Peyer's patch (tissue), 4 donors: ENCODE measurements around the gene CGB7.

Experiments used
- POLR2A ChIP-seq, 2 donors: fragments of 450-650 bp; IDR thresholded peaks; one replicate each; pipeline ENCODE4 v1.5.1; 2017; ENCODE audit warnings: antibody characterized with exemption in 2 of 2, mild to moderate bottlenecking in 2 of 2, moderate library complexity in 2 of 2
- TF ChIP-seq, protein P1 (sequence below), 6 experiments: fragments of 450-650 bp in 4 of 6; fragments of 200-600 bp in 2 of 6; sonication (generic) in 1 of 6; IDR thresholded peaks; one replicate each; pipeline ENCODE4 v1.5.1; 2017 to 2019; ENCODE audit warnings: antibody characterized with exemption in 6 of 6, mild to moderate bottlenecking in 3 of 6, moderate library complexity in 1 of 6

GRCh38 chr19:49104229-49104864 lies 46.8 kb upstream of the CGB7 start:
- TF ChIP-seq, protein P1, sequence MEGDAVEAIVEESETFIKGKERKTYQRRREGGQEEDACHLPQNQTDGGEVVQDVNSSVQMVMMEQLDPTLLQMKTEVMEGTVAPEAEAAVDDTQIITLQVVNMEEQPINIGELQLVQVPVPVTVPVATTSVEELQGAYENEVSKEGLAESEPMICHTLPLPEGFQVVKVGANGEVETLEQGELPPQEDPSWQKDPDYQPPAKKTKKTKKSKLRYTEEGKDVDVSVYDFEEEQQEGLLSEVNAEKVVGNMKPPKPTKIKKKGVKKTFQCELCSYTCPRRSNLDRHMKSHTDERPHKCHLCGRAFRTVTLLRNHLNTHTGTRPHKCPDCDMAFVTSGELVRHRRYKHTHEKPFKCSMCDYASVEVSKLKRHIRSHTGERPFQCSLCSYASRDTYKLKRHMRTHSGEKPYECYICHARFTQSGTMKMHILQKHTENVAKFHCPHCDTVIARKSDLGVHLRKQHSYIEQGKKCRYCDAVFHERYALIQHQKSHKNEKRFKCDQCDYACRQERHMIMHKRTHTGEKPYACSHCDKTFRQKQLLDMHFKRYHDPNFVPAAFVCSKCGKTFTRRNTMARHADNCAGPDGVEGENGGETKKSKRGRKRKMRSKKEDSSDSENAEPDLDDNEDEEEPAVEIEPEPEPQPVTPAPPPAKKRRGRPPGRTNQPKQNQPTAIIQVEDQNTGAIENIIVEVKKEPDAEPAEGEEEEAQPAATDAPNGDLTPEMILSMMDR (IDR thresholded peaks at IDR 0.05), result no peak
- no peak for TF ChIP-seq POLR2A (IDR thresholded peaks at IDR 0.05)
